Mesenchymal stem cell (in vitro differentiated cells and primary cell): ENCODE results near the gene EBP.

ENCODE experiments used
- DNase-seq: peaks from one replicate; pipeline ENCODE4 v3.0.0-alpha.2; 2013
- H2AFZ ChIP-seq: one replicate; pipeline ENCODE4 v1.6.1; 2013; ENCODE audit warnings: low read depth, mild to moderate bottlenecking, control low read depth, inconsistent platforms, low read length, moderate library complexity
- H2AK5ac ChIP-seq: 2 replicates; pipeline ENCODE4 v1.6.1; 2013; ENCODE audit warnings: low read length, moderate library complexity, mild to moderate bottlenecking, inconsistent platforms; ENCODE audit not compliant: severe bottlenecking
- H2BK120ac ChIP-seq: one replicate; pipeline ENCODE4 v1.6.1; 2013; ENCODE audit warnings: low read depth, mild to moderate bottlenecking, inconsistent platforms, low read length, moderate library complexity
- H2BK12ac ChIP-seq, 2 experiments: one replicate each; pipeline ENCODE4 v1.6.1; 2013; ENCODE audit warnings: inconsistent platforms in 2 of 2, low read length in 2 of 2, mild to moderate bottlenecking in 2 of 2, moderate library complexity in 2 of 2, control low read depth in 1 of 2
- H2BK15ac ChIP-seq: one replicate; pipeline ENCODE4 v1.6.1; 2013; ENCODE audit warnings: mild to moderate bottlenecking, low read depth, inconsistent platforms; ENCODE audit not compliant: poor library complexity, severe bottlenecking
- H2BK5ac ChIP-seq: 2 replicates; pipeline ENCODE4 v1.6.1; 2013; ENCODE audit warnings: low read depth, mild to moderate bottlenecking, low read length, control low read depth, inconsistent platforms; ENCODE audit not compliant: poor library complexity, severe bottlenecking
- H3K14ac ChIP-seq, 2 experiments: one replicate each; pipeline ENCODE4 v1.6.1; 2013; ENCODE audit warnings: inconsistent platforms in 2 of 2, low read length in 2 of 2, control low read depth in 1 of 2, mild to moderate bottlenecking in 1 of 2, moderate library complexity in 1 of 2
- H3K18ac ChIP-seq, 2 experiments: one replicate each; pipeline ENCODE4 v1.6.1; 2013; ENCODE audit warnings: inconsistent platforms in 2 of 2, low read length in 2 of 2, control low read depth in 1 of 2, low read depth in 1 of 2, mild to moderate bottlenecking in 1 of 2
- H3K23ac ChIP-seq, 2 experiments: one replicate each; pipeline ENCODE4 v1.6.1; 2013; ENCODE audit warnings: inconsistent platforms in 2 of 2, low read length in 2 of 2, mild to moderate bottlenecking in 2 of 2, moderate library complexity in 2 of 2, control low read depth in 1 of 2
- H3K27ac ChIP-seq: 2 replicates; pipeline ENCODE4 v1.5.1; 2013; ENCODE audit warnings: mild to moderate bottlenecking, moderate library complexity, low read length, control low read depth, inconsistent platforms; ENCODE audit not compliant: poor library complexity, severe bottlenecking
- H3K27me3 ChIP-seq, 2 experiments: 2 replicates each; pipeline versions ENCODE4 v1.6.1 to v1.7.0; 2013; ENCODE audit warnings: low read length in 2 of 2, mild to moderate bottlenecking in 2 of 2, moderate library complexity in 2 of 2, control low read depth in 1 of 2, inconsistent platforms in 1 of 2; ENCODE audit not compliant: control insufficient read depth in 1 of 2, insufficient read depth in 1 of 2
- H3K36me3 ChIP-seq, 2 experiments: 2 replicates each; pipeline versions ENCODE4 v1.6.1 to v1.7.0; 2013; ENCODE audit warnings: low read length in 2 of 2, control low read depth in 1 of 2, inconsistent platforms in 1 of 2, low read depth in 1 of 2, mild to moderate bottlenecking in 1 of 2; ENCODE audit not compliant: insufficient read depth in 2 of 2, control insufficient read depth in 1 of 2
- H3K4ac ChIP-seq, 2 experiments: one replicate each; pipeline ENCODE4 v1.6.1; 2013; ENCODE audit warnings: inconsistent platforms in 2 of 2, low read length in 2 of 2, mild to moderate bottlenecking in 2 of 2, moderate library complexity in 2 of 2, control low read depth in 1 of 2, low read depth in 1 of 2
- H3K4me1 ChIP-seq: 2 replicates; pipeline ENCODE4 v1.6.1; 2013; ENCODE audit warnings: low read depth, low read length, control low read depth; ENCODE audit not compliant: control insufficient read depth, insufficient read depth
- H3K4me2 ChIP-seq: 2 replicates; pipeline ENCODE4 v1.6.1; 2013; ENCODE audit warnings: low read length, mild to moderate bottlenecking, inconsistent platforms; ENCODE audit not compliant: poor library complexity, severe bottlenecking
- H3K4me3 ChIP-seq, 2 experiments: 2 replicates each; pipeline versions ENCODE4 v1.5.1 to v1.7.0; 2013; ENCODE audit warnings: low read length in 2 of 2, mild to moderate bottlenecking in 2 of 2, control low read depth in 1 of 2, low read depth in 1 of 2; ENCODE audit not compliant: insufficient read depth in 1 of 2
- H3K79me1 ChIP-seq: replicated peaks from 2 replicates; pipeline ENCODE4 v1.6.1; 2013; ENCODE audit warnings: mild to moderate bottlenecking, control low read depth, low read length, inconsistent platforms; ENCODE audit not compliant: poor library complexity, severe bottlenecking
- H3K9ac ChIP-seq: 2 replicates; pipeline ENCODE4 v1.7.0; 2013; ENCODE audit warnings: mild to moderate bottlenecking, low read length, moderate library complexity
- H3K9me3 ChIP-seq: 2 replicates; pipeline ENCODE4 v1.7.0; 2013; ENCODE audit warnings: mild to moderate bottlenecking, low read length; ENCODE audit not compliant: control insufficient read depth
- H4K8ac ChIP-seq: one replicate; pipeline ENCODE4 v1.6.1; 2013; ENCODE audit warnings: inconsistent platforms, mild to moderate bottlenecking, low read length, moderate library complexity
- H4K91ac ChIP-seq: one replicate; pipeline ENCODE4 v1.6.1; 2013; ENCODE audit warnings: mild to moderate bottlenecking, low read length, inconsistent platforms
- WGBS: methylation state at CpG from one replicate; pipeline ENCODE4 v1.1.7; 2013; ENCODE audit warnings: mixed read lengths; 5-methylcytosine and 5-hydroxymethylcytosine counted together

EBP gene

GRCh38 chrX:48508400-48509244, 13.0 kb upstream of the EBP start, which contains the start of gene PORCN:
TSS of gene PORCN (plus strand) at chrX:48508992. CDS start at chrX:48509821, 829 bp downstream.
- H3K9ac ChIP-seq, result peak within 1 kb of the TSS; percentile 86
- WGBS, result 1% methylated on average over 28 of the region's 65 CpGs
- H2AK5ac ChIP-seq, result no peak within 1 kb of the TSS
- H3K4ac ChIP-seq, result peak within 1 kb of the TSS in 1 of 2 experiments; percentile 24
- no peaks in the 10 kb centered on the region for H3K79me1 ChIP-seq
- peak within 1 kb of the TSS; percentile 27 for H4K91ac ChIP-seq
- H2BK15ac ChIP-seq, result no peak within 1 kb of the TSS
- H3K18ac ChIP-seq, result peak within 1 kb of the TSS; percentile 43 to 78
- H2BK5ac ChIP-seq, result no peak within 1 kb of the TSS
- peak within 1 kb of the TSS in 1 of 2 experiments; percentile 87 for H3K14ac ChIP-seq
- peak within 1 kb of the TSS; percentile 77 to 84 for H3K4me3 ChIP-seq
- peak within 1 kb of the TSS; percentile 66 for H3K4me2 ChIP-seq
- H3K36me3 ChIP-seq, result peaks cover 0 to 12% of the 10 kb centered on the region in 2 experiments
- peak within 1 kb of the TSS in 1 of 2 experiments; percentile 23 for H3K23ac ChIP-seq
- DNase-seq, result peak; percentile 57
- H3K27ac ChIP-seq, result no peak within 1 kb of the TSS
- peaks cover 0 to 5% of the 10 kb centered on the region in 2 experiments for H3K27me3 ChIP-seq
- H3K4me1 ChIP-seq, result peaks cover 7% of the 10 kb centered on the region
- peak within 1 kb of the TSS in 1 of 2 experiments; percentile 54 for H2BK12ac ChIP-seq
- H2BK120ac ChIP-seq, result no peak within 1 kb of the TSS
- H3K9me3 ChIP-seq, result no peaks in the 10 kb centered on the region
- H4K8ac ChIP-seq, result peak within 1 kb of the TSS; percentile 85
- peak within 1 kb of the TSS; percentile 1 for H2AFZ ChIP-seq

- Histone ChIP-seq H3K14ac (no peak overlapping the region), H3K79me1 (peaks cover 3% of the 10 kb centered on the region), H3K18ac (peak overlapping the region in 1 of 2 experiments; percentile 78), H3K27ac (no peak overlapping the region), H4K8ac (peak overlapping the region; percentile 85), H3K4me2 (peak overlapping the region; percentile 23), H3K4me3 (peak overlapping the region; percentile 77 to 84), H3K4ac (peak overlapping the region in 1 of 2 experiments; percentile 24), H4K91ac (no peak overlapping the region), H2BK120ac (no peak overlapping the region), H2BK15ac (no peak overlapping the region), H2AFZ (peak overlapping the region; percentile 1), H3K27me3 (peaks cover 0 to under 1% of the 10 kb centered on the region in 2 experiments), H2BK12ac (peak overlapping the region in 1 of 2 experiments; percentile 54), H3K9me3 (no peaks in the 10 kb centered on the region), H2BK5ac (no peak overlapping the region), H3K36me3 (peaks cover 2 to 15% of the 10 kb centered on the region in 2 experiments), H3K4me1 (peaks cover 10% of the 10 kb centered on the region), H3K9ac (peak overlapping the region; percentile 86), H3K23ac (no peak overlapping the region), H2AK5ac (no peak overlapping the region)
- 14% methylated on average over 8 of the region's 16 CpGs for WGBS
- DNase-seq, result no peak
Measured at GRCh38 chrX:48509245-48509590, 12.4 kb upstream of the EBP start.

GRCh38 chrX:48509619-48510018, 12.0 kb upstream of the EBP start:
- H2AFZ ChIP-seq, result peak overlapping the region; percentile 1
- no peak overlapping the region for H2BK5ac ChIP-seq
- H4K91ac ChIP-seq, result no peak overlapping the region
- H3K23ac ChIP-seq, result peak overlapping the region in 1 of 2 experiments; percentile 23
- H2AK5ac ChIP-seq, result no peak overlapping the region
- no peak overlapping the region for H3K27ac ChIP-seq
- H3K4me3 ChIP-seq, result peak overlapping the region; percentile 77 to 84
- peaks cover 6 to 18% of the 10 kb centered on the region in 2 experiments for H3K36me3 ChIP-seq
- H3K9me3 ChIP-seq, result no peaks in the 10 kb centered on the region
- H3K14ac ChIP-seq, result peak overlapping the region in 1 of 2 experiments; percentile 1
- H3K4me1 ChIP-seq, result peaks cover 10% of the 10 kb centered on the region
- H3K4ac ChIP-seq, result no peak overlapping the region
- WGBS, result 88% methylated on average over 11 of the region's 11 CpGs
- H2BK12ac ChIP-seq, result peak overlapping the region in 1 of 2 experiments; percentile 54
- H4K8ac ChIP-seq, result no peak overlapping the region
- DNase-seq, result no peak
- H3K18ac ChIP-seq, result no peak overlapping the region
- H3K4me2 ChIP-seq, result peak overlapping the region; percentile 23
- H3K79me1 ChIP-seq, result peaks cover 4% of the 10 kb centered on the region
- H2BK120ac ChIP-seq, result no peak overlapping the region
- peak overlapping the region; percentile 86 for H3K9ac ChIP-seq
- H3K27me3 ChIP-seq, result no peaks in the 10 kb centered on the region
- no peak overlapping the region for H2BK15ac ChIP-seq

- Histone ChIP-seq H3K36me3 (peaks cover 15 to 34% of the 10 kb centered on the region in 2 experiments), H2AFZ (no peak overlapping the region), H3K4ac (no peak overlapping the region), H3K4me2 (no peak overlapping the region), H2BK5ac (no peak overlapping the region), H3K4me3 (no peak overlapping the region), H3K27me3 (no peaks in the 10 kb centered on the region), H3K23ac (no peak overlapping the region), H3K27ac (no peak overlapping the region), H3K14ac (no peak overlapping the region), H4K8ac (no peak overlapping the region), H2BK12ac (peak overlapping the region in 1 of 2 experiments; percentile 63), H3K79me1 (peaks cover 4% of the 10 kb centered on the region), H3K9ac (no peak overlapping the region), H4K91ac (no peak overlapping the region), H2AK5ac (no peak overlapping the region), H3K4me1 (peaks cover 10% of the 10 kb centered on the region), H3K9me3 (no peaks in the 10 kb centered on the region), H2BK15ac (no peak overlapping the region), H2BK120ac (no peak overlapping the region), H3K18ac (no peak overlapping the region)
- peak; percentile 41 for DNase-seq
- WGBS, result 85% methylated on average over 4 of the region's 4 CpGs
Measured at GRCh38 chrX:48511560-48511959, 10.0 kb upstream of the EBP start.
